ENCODE results near the gene MBD2. TPM values are rescaled to one million over a fixed set of nuclear protein-coding genes. Genes with fewer than 3 reads are reported as not detected.
"Not testable (repeated sequence)": the region's sequence is repeated elsewhere in the genome, so short reads cannot be mapped to it uniquely, and the experiment has no call there.

MBD2 gene
- total and polyA plus RNA-seq, 2 of the 8 experiments (the other 6 are each of a cell fraction or from before 2014, with no cell fraction given), result 36.2 to 52.7 TPM

DNA sequence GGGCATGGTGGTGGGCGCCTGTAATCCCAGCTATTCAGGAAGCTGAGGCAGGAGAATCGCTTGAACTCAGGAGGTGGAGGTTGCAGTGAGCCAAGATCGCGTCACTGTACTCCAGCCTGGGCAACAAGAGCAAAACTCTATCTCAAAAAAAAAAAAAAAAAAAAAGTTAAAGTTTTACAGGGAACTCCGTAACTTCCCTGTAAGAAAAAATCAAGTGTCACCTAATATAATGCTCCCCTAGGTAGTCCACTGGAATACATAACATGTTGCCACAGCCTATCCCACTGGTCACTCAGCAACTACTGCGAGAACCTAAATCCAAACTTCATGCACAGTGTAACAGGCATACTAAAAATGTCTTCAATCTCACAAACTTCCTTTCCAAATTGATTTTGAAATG is 19.0 kb downstream of the MBD2 start:
- H2BK20ac ChIP-seq (ENCODE audit: low read length); H3K79me1 ChIP-seq (ENCODE audit: low read depth, low read length); H3K4me2 ChIP-seq (ENCODE audit: insufficient read depth in 1 of 2, low read depth in 2 of 2, low read length in 2 of 2); H4K91ac ChIP-seq (replicated peaks; ENCODE audit: insufficient read length, low read length); CTCF ChIA-PET (ENCODE audit: partially characterized antibody); H3K4me1 ChIP-seq (replicated peaks in 1 of 4; ENCODE audit: control insufficient read depth in 3 of 4, insufficient read depth in 4 of 4, low read length in 3 of 4); FAIRE-seq; H3K4me3 ChIP-seq (ENCODE audit: extremely low read depth in 1 of 4, insufficient read depth in 2 of 4, low read depth in 3 of 4, low read length in 4 of 4); H4K5ac ChIP-seq (ENCODE audit: insufficient read length, low read depth, low read length); H3K23ac ChIP-seq (ENCODE audit: insufficient read length); H3K9ac ChIP-seq (replicated peaks in 1 of 4; ENCODE audit: extremely low read depth in 1 of 4, low read depth in 3 of 4, low read length in 3 of 4); H3K56ac ChIP-seq (replicated peaks; ENCODE audit: insufficient read length, low read depth, low read length); H4K20me1 ChIP-seq (replicated peaks in 1 of 2; ENCODE audit: control insufficient read depth in 1 of 2, insufficient read depth in 2 of 2, low read length in 2 of 2); H2BK120ac ChIP-seq (replicated peaks; ENCODE audit: low read depth, low read length); H3K27ac ChIP-seq (ENCODE audit: low read depth, low read length); H3K14ac ChIP-seq (ENCODE audit: insufficient read length); H2AFZ ChIP-seq (ENCODE audit: low read length); H2BK15ac ChIP-seq (ENCODE audit: low read length); H3K23me2 ChIP-seq (ENCODE audit: low read depth, low read length); H4K8ac ChIP-seq (ENCODE audit: extremely low read depth, insufficient read depth, low read length); H3K18ac ChIP-seq (ENCODE audit: extremely low read depth, low read length); H3K9me3 ChIP-seq (ENCODE audit: insufficient read depth in 2 of 2, low read depth in 1 of 2, low read length in 1 of 2); H3K4ac ChIP-seq (replicated peaks; ENCODE audit: insufficient read length, low read depth, low read length); H2BK12ac ChIP-seq (ENCODE audit: low read depth, low read length); DNase-seq (ENCODE audit: low read depth in 1 of 2, low spot score in 2 of 2); H2BK5ac ChIP-seq (ENCODE audit: low read depth, low read length); H2AK5ac ChIP-seq (ENCODE audit: low read depth, low read length); H3K27me3 ChIP-seq (replicated peaks in 1 of 4; ENCODE audit: control insufficient read depth in 3 of 4, extremely low read depth in 1 of 4, insufficient read depth in 3 of 4, low read length in 3 of 4): not testable (repeated sequence)
- peaks cover 8 to 58% of the 10 kb centered on the region in 2 experiments; a peak in 3 of 4 replicates for H3K79me2 ChIP-seq (ENCODE audit: control insufficient read depth in 1 of 2, insufficient read depth in 2 of 2, low read length in 2 of 2)
- POLR2A ChIA-PET (ENCODE audit: partially characterized antibody), result interaction anchor here (0.6 kb wide), 2 partner anchors 9 to 86 kb away, joined by 3 read pairs; no protein-coding TSS in a partner anchor
- peaks cover 0 to 26% (median 15%) of the 10 kb centered on the region in 4 experiments; a peak in 6 of 8 replicates for H3K36me3 ChIP-seq (ENCODE audit: control insufficient read depth in 2 of 4, insufficient read depth in 4 of 4, low read length in 3 of 4)
- 94% methylated on average over 6 of the region's 6 CpGs; no CpG with 5 or more reads in 1 of the 2 experiments for WGBS, 2 experiments (ENCODE audit: extremely low coverage in 1 of 2, insufficient coverage in 1 of 2, insufficient read length in 1 of 2, insufficient replicate concordance in 2 of 2, low coverage in 1 of 2, low lambda C conversion rate in 2 of 2, missing lambda C conversion rate in 1 of 2)

Measured in H1 (cell line).